Suprapubic skin (tissue), 4 donors: ENCODE measurements around the gene OTUB2. TPM values are rescaled to one million over a fixed set of nuclear protein-coding genes. Genes with fewer than 3 reads are reported as not detected.
A peak's percentile ranks its signal among the peaks of the same experiment; 100 is the strongest.

Source experiments
- DNase-seq, 2 donors: peaks; one replicate each; pipeline ENCODE4 v3.0.0-alpha.2; 2019; ENCODE audit warnings: low spot score in 2 of 2
- H3K27ac ChIP-seq: fragments of 200-600 bp; sonication (generic); one replicate; pipeline ENCODE4 v1.5.1; 2019
- H3K27me3 ChIP-seq: fragments of 200-600 bp; sonication (generic); one replicate; pipeline ENCODE4 v1.5.1; 2019
- H3K36me3 ChIP-seq: fragments of 200-600 bp; sonication (generic); one replicate; pipeline ENCODE4 v1.5.1; 2019
- H3K4me1 ChIP-seq: fragments of 200-600 bp; sonication (generic); one replicate; pipeline ENCODE4 v1.5.1; 2019
- H3K4me3 ChIP-seq: fragments of 200-600 bp; sonication (generic); one replicate; pipeline ENCODE4 v1.5.1; 2019; ENCODE audit warnings: mild to moderate bottlenecking
- H3K9me3 ChIP-seq: fragments of 200-600 bp; sonication (generic); one replicate; pipeline ENCODE4 v1.5.1; 2019
- EP300 ChIP-seq: sonication (generic); formaldehyde crosslinking; IDR thresholded peaks from one replicate; pipeline ENCODE4 v1.6.1; 2017; ENCODE audit warnings: antibody characterized with exemption
- POLR2A ChIP-seq, 2 donors: fragments of 450-650 bp; IDR thresholded peaks; one replicate each; pipeline ENCODE4 v1.6.1; 2017; ENCODE audit warnings: antibody characterized with exemption in 2 of 2, mild to moderate bottlenecking in 2 of 2, moderate library complexity in 2 of 2
- POLR2AphosphoS5 ChIP-seq, 3 donors: sonication (generic); formaldehyde crosslinking; IDR thresholded peaks; one replicate each; pipeline ENCODE4 v1.6.1; 2017; ENCODE audit warnings: antibody characterized with exemption in 3 of 3
- WGBS: methylation state at CpG from one replicate; pipeline ENCODE4 v1.1.5; 2018; 5-methylcytosine and 5-hydroxymethylcytosine counted together
- total RNA-seq, 4 donors: library from RNA; depleted of rRNA; stranded (reverse); fragments of >200 nt; gene quantifications; one replicate each; pipeline ENCODE4 v1.1.0, GENCODE V29; 2016
- TF ChIP-seq, protein P1 (sequence below), 2 donors: fragments of 200-600 bp in 1 of 2; fragments of 450-650 bp in 1 of 2; sonication (generic) in 1 of 2; IDR thresholded peaks; one replicate each; pipeline ENCODE4 v1.5.1; 2016 to 2019; ENCODE audit warnings: antibody characterized with exemption in 2 of 2, mild to moderate bottlenecking in 1 of 2, moderate library complexity in 1 of 2

OTUB2 gene
- total RNA-seq, 4 donors from 2014 or later: 7.2 to 35.5 (median 14.3) TPM

DNA sequence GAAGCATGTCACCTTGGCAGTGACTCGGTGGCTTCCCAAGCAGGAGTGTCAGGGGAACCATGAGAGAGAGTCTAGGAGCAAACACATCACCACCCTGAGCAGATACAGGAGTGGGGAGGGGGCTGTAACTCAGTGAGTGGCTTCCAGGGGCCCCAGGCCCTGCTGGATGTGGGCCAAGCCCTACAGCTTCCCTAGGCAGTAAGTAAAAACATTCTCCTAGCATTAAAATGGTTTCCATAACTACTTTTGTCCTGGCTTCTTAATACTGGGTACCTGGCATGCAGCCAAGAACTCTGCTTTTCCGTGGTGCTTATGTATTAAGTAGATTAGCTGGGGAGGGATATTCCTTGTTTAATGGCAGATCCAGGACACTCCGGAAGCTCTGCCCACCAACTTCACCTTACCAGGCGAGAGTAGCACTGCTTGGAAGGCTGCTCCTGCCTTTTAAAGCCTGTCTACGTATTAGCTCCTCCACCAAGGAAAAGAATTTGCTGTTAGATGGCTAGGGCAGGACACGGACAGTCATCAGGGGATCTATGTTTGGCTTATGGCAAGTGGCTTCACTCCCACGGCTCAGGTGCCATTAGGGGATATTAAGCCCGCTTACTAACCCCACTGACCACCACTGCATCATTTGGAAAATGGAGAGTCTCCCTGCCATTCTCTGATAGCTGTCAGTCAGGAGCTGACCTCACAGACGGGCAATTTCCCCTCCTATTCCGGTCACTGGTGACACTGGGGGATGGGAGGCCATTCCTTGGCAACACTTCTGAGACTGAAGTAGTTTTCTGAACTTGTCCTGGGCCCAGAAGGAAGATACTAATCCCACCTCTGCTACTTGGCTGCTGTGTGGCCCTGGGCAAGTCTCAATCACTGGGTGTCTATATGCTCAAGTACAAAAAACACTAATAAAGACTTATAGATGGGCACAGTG is 22.8 kb downstream of the OTUB2 start:
- TF ChIP-seq POLR2A (IDR thresholded peaks at IDR 0.05) (no peak), POLR2AphosphoS5 (IDR thresholded peaks at IDR 0.05) (no peak), EP300 (no peak)
- TF ChIP-seq, protein P1, sequence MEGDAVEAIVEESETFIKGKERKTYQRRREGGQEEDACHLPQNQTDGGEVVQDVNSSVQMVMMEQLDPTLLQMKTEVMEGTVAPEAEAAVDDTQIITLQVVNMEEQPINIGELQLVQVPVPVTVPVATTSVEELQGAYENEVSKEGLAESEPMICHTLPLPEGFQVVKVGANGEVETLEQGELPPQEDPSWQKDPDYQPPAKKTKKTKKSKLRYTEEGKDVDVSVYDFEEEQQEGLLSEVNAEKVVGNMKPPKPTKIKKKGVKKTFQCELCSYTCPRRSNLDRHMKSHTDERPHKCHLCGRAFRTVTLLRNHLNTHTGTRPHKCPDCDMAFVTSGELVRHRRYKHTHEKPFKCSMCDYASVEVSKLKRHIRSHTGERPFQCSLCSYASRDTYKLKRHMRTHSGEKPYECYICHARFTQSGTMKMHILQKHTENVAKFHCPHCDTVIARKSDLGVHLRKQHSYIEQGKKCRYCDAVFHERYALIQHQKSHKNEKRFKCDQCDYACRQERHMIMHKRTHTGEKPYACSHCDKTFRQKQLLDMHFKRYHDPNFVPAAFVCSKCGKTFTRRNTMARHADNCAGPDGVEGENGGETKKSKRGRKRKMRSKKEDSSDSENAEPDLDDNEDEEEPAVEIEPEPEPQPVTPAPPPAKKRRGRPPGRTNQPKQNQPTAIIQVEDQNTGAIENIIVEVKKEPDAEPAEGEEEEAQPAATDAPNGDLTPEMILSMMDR (IDR thresholded peaks at IDR 0.05): no peak
- peaks cover 98% of the 10 kb centered on the region for H3K36me3 ChIP-seq
- no peaks in the 10 kb centered on the region for H3K4me1 ChIP-seq
- WGBS: 85% methylated on average over 10 of the region's 10 CpGs
- no peaks in the 10 kb centered on the region for H3K9me3 ChIP-seq
- no peaks in the 10 kb centered on the region for H3K27me3 ChIP-seq
- DNase-seq: peak in 1 of 2 donors; percentile 48
- no peak overlapping the region for H3K27ac ChIP-seq
- no peak overlapping the region for H3K4me3 ChIP-seq

DNA sequence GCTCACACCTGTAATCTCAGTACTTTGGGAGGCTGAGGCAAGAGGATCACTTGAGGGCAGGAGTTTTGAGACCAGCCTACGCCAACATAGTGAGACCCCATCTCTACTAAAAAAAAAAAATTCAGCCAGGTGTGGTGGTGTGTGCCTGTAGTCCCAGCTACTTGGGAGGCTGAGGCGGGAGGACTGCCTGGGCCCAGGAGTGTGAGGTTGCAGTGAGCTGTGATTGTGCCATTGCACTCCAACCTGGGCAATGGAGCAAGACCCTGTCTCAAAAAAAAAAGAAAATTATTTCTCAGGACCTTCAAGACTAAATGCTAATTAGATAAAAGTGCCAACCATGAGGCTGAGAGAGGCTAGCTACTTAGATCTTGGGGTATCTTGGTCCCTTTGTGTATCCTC is 23.5 kb downstream of the OTUB2 start:
- H3K36me3 ChIP-seq: peaks cover 99% of the 10 kb centered on the region
- no peak overlapping the region for H3K27ac ChIP-seq
- peak in 1 of 2 donors; percentile 13 for DNase-seq
- H3K9me3 ChIP-seq: no peaks in the 10 kb centered on the region
- 100% methylated on average over 1 of the region's 2 CpGs for WGBS
- TF ChIP-seq, protein P1 (IDR thresholded peaks at IDR 0.05): no peak
- TF ChIP-seq EP300 (no peak), POLR2A (IDR thresholded peaks at IDR 0.05) (no peak), POLR2AphosphoS5 (IDR thresholded peaks at IDR 0.05) (no peak)
- no peaks in the 10 kb centered on the region for H3K27me3 ChIP-seq
- no peaks in the 10 kb centered on the region for H3K4me1 ChIP-seq
- no peak overlapping the region for H3K4me3 ChIP-seq

DNA sequence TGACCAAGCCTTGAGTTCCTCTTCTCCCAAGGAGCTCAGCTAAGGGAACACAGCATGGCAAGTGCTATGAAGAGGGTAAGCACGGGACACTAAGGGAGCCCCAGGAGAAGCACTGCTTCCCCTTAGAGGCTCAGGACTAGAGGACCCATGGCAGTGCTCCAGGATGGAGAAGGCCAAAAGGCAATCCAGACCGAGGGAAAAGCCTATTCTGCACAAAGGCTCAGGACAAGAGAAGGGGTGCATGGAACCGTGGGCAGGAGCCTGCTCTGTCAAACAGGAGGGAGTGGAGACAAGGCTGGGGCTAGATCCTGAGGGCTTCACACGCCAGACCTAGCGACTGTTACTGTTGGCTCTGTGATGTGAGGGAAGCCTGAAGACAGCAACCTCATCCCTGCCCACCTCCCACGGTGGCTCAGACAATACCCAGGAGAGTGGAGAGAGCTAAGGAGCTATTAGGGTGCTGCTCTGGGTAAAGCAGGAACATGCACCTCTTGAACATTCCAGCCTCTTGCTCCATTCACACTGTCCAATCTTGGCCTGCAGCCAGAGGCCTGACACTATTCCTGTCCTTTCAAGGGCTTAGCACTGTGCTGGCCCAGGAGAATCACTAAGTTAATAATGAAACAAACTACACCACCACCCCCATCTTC is 24.2 kb downstream of the OTUB2 start:
- no peak overlapping the region for H3K4me3 ChIP-seq
- WGBS: 93% methylated on average over 4 of the region's 6 CpGs

DNA sequence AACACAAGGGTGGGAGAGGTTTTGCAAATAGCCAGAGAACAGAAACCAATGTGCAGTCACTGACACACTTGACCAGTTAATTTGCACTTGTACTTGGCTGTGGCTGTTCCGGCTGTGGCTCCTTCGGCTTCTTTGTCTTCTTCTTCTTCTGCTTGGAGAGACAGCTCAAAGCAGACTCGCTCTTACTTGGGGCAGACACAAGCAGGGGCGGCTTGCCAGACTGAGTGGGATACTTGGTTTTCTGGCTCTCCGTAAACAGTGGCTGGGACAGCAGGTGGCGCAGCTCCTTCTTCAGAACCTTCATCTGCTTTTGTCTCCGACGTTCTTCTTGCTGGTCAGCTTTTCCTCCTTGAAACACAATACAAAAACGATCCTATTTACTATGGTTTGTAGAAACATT is 25.0 kb downstream of the OTUB2 start:
- Histone ChIP-seq H3K27ac (no peak overlapping the region), H3K9me3 (no peaks in the 10 kb centered on the region), H3K4me1 (no peaks in the 10 kb centered on the region), H3K4me3 (no peak overlapping the region), H3K27me3 (no peaks in the 10 kb centered on the region), H3K36me3 (peaks cover 100% of the 10 kb centered on the region)
- 64% methylated on average over 9 of the region's 9 CpGs for WGBS
- peak in 1 of 2 donors; percentile 28 for DNase-seq
- no peak for TF ChIP-seq POLR2A (IDR thresholded peaks at IDR 0.05)
- no peak for TF ChIP-seq EP300
- no peak for TF ChIP-seq POLR2AphosphoS5 (IDR thresholded peaks at IDR 0.05)
- TF ChIP-seq, protein P1 (IDR thresholded peaks at IDR 0.05): no peak

More for the DNA sequence above, 24.2 kb downstream of the OTUB2 start:
- TF ChIP-seq POLR2A (IDR thresholded peaks at IDR 0.05): no peak
- TF ChIP-seq POLR2AphosphoS5 (IDR thresholded peaks at IDR 0.05): no peak
- no peak for TF ChIP-seq EP300
- TF ChIP-seq, protein P1 (IDR thresholded peaks at IDR 0.05): no peak
- Histone ChIP-seq H3K9me3 (no peaks in the 10 kb centered on the region), H3K27me3 (no peaks in the 10 kb centered on the region), H3K36me3 (peaks cover 100% of the 10 kb centered on the region), H3K27ac (no peak overlapping the region), H3K4me1 (no peaks in the 10 kb centered on the region)
- DNase-seq: peak in 1 of 2 donors; percentile 45

DNA sequence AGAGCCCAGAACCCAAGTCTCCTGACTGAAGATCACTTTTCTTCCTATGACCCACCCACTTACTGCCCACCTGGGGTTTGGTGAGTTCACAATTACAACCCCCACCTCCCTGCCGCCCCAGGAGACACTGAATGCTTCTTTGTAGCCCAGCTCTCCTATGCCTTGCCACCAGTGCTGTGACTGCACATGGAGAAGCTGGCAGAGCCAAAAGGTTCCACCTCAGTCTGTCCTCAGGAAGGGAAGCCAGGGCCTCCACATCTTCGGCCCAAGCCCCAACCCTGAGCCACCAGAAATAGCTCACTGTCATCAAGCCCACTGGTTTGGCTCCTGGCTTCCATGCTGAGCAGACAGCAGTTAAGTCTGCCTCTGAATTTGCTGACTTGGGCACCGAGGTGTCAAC is 25.6 kb downstream of the OTUB2 start:
- Histone ChIP-seq H3K27ac (no peak overlapping the region), H3K27me3 (no peaks in the 10 kb centered on the region), H3K36me3 (peaks cover 100% of the 10 kb centered on the region), H3K4me3 (no peak overlapping the region), H3K4me1 (no peaks in the 10 kb centered on the region), H3K9me3 (no peaks in the 10 kb centered on the region)
- DNase-seq: peak in 1 of 2 donors; percentile 67
- TF ChIP-seq POLR2A (IDR thresholded peaks at IDR 0.05): no peak
- TF ChIP-seq POLR2AphosphoS5 (IDR thresholded peaks at IDR 0.05): no peak
- TF ChIP-seq, protein P1 (IDR thresholded peaks at IDR 0.05): no peak
- no peak for TF ChIP-seq EP300
- WGBS: 86% methylated on average over 3 of the region's 3 CpGs
